Adrenal gland (tissue), 5 donors: Measurements from ENCODE around the gene SRD5A3.

Experiments used
- POLR2A ChIP-seq, 2 donors: fragments of 450-650 bp; IDR thresholded peaks; one replicate each; pipeline ENCODE4 v1.6.1; 2017; ENCODE audit warnings: antibody characterized with exemption in 2 of 2, mild to moderate bottlenecking in 2 of 2, moderate library complexity in 1 of 2
- TF ChIP-seq, protein P1 (sequence below), 6 experiments: fragments of 450-650 bp in 4 of 6; fragments of 200-600 bp in 2 of 6; sonication (generic) in 1 of 6; IDR thresholded peaks; 1 replicate in 5 of 6; 2 replicates in 1 of 6; pipeline versions ENCODE4 v1.5.1 to v1.8.0; 2016 to 2021; ENCODE audit warnings: antibody characterized with exemption in 6 of 6, mild to moderate bottlenecking in 2 of 6, moderate library complexity in 1 of 6
- donor health status: DM: no; HTN: no; CAD: no.

DNA sequence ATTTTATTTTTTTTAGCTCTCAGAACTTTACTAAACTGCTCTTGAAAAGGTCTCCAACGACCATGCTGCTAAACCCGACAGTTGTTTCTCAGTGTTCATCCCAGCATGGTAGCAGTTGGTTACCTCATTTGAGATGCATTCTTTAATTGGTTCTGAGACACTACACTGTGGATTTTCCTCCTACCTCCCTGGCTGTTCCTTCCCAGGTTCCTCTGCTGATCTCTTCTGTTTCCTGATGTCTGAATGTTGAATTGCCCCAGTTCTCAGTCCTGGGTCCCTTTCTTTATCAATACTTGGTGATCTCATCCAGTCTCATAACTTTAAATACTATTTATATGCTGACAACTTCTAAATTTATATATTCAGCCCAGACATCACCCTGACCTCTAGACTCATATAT lies 30.7 kb downstream of the SRD5A3 start:
- TF ChIP-seq, protein P1, sequence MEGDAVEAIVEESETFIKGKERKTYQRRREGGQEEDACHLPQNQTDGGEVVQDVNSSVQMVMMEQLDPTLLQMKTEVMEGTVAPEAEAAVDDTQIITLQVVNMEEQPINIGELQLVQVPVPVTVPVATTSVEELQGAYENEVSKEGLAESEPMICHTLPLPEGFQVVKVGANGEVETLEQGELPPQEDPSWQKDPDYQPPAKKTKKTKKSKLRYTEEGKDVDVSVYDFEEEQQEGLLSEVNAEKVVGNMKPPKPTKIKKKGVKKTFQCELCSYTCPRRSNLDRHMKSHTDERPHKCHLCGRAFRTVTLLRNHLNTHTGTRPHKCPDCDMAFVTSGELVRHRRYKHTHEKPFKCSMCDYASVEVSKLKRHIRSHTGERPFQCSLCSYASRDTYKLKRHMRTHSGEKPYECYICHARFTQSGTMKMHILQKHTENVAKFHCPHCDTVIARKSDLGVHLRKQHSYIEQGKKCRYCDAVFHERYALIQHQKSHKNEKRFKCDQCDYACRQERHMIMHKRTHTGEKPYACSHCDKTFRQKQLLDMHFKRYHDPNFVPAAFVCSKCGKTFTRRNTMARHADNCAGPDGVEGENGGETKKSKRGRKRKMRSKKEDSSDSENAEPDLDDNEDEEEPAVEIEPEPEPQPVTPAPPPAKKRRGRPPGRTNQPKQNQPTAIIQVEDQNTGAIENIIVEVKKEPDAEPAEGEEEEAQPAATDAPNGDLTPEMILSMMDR (IDR thresholded peaks at IDR 0.05): no peak
- no peak for TF ChIP-seq POLR2A (IDR thresholded peaks at IDR 0.05)
